Measurements from ENCODE around the gene SMAD1.

SMAD1 gene

GRCh38 chr4:145502809-145503208 lies 21.2 kb downstream of the SMAD1 start:
- H3K27ac ChIP-seq (ENCODE audit: low read depth, low read length): no peak overlapping the region

DNA sequence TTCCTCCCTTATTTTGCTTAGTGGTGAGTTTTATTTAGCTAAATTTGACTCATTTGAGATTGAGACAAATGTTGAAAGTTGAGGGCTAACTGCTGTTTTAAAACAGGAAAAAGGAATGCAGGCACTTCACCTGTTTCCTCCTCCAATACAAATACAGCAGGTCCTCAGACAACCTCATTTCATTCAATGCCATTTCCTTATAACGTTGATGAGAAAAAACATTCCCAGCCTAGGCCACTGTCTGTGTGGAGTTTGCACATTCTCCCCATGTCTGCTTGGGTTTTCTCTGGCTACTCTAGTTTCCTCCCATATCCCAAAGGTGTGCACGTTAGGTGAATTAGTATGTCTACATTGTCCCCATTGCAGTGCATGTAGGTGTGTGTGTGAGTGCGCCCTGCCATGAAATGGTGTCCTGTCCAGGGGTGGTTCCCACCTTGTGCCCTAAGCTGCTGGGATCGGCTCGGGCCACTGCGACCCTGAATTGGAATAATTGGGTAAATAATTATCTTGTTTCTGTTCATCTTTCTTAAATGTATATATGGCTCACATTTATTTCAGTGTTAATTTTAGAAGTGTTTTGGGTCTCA lies 21.9 kb downstream of the SMAD1 start:
- no peak overlapping the region for H3K27ac ChIP-seq (ENCODE audit: low read depth, low read length)
- H3K4me3 ChIP-seq (ENCODE audit: low read depth, low read length): no peak overlapping the region
- H3K4me1 ChIP-seq (ENCODE audit: control insufficient read depth, insufficient read depth, low read length): peaks cover 43% of the 10 kb centered on the region
- H3K9ac ChIP-seq (ENCODE audit: low read depth, low read length): no peak overlapping the region
- no peaks in the 10 kb centered on the region for H3K9me3 ChIP-seq (ENCODE audit: control insufficient read depth, insufficient read depth, low read length)
- H3K27me3 ChIP-seq (ENCODE audit: control insufficient read depth, insufficient read depth, low read length): no peaks in the 10 kb centered on the region
- H3K36me3 ChIP-seq (ENCODE audit: control insufficient read depth, insufficient read depth, low read length): no peaks in the 10 kb centered on the region

More at GRCh38 chr4:145502809-145503208, 21.2 kb downstream of the SMAD1 start:
- peaks cover 42% of the 10 kb centered on the region for H3K4me1 ChIP-seq (ENCODE audit: control insufficient read depth, insufficient read depth, low read length)
- no peaks in the 10 kb centered on the region for H3K9me3 ChIP-seq (ENCODE audit: control insufficient read depth, insufficient read depth, low read length)
- H3K36me3 ChIP-seq (ENCODE audit: control insufficient read depth, insufficient read depth, low read length): no peaks in the 10 kb centered on the region
- no peaks in the 10 kb centered on the region for H3K27me3 ChIP-seq (ENCODE audit: control insufficient read depth, insufficient read depth, low read length)
- H3K4me3 ChIP-seq (ENCODE audit: low read depth, low read length): no peak overlapping the region
- H3K9ac ChIP-seq (ENCODE audit: low read depth, low read length): no peak overlapping the region

DNA sequence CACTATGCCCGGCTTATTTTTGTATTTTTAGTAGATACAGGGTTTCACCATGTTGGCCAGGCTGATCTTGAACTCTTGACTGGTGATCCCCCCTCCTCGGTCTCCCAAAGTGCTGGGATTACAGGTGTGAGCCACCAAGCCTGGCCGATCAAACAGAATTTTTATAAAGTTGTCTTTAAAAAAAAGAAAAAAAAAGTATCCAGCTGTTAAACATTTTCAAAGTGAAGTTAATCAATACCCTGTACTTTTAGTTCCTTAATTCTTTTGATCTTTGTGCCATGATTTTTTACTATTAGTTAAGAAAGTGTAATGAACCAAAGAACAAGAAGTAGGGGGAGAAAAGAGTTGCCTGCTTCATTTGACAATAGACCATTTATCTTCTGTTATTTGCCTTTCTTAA lies 24.3 kb downstream of the SMAD1 start:
- Histone ChIP-seq H3K27ac (ENCODE audit: low read depth, low read length) (no peak overlapping the region), H3K27me3 (ENCODE audit: control insufficient read depth, insufficient read depth, low read length) (no peaks in the 10 kb centered on the region), H3K4me3 (ENCODE audit: low read depth, low read length) (no peak overlapping the region), H3K9me3 (ENCODE audit: control insufficient read depth, insufficient read depth, low read length) (no peaks in the 10 kb centered on the region), H3K9ac (ENCODE audit: low read depth, low read length) (no peak overlapping the region), H3K4me1 (ENCODE audit: control insufficient read depth, insufficient read depth, low read length) (peaks cover 43% of the 10 kb centered on the region), H3K36me3 (ENCODE audit: control insufficient read depth, insufficient read depth, low read length) (no peaks in the 10 kb centered on the region)

DNA sequence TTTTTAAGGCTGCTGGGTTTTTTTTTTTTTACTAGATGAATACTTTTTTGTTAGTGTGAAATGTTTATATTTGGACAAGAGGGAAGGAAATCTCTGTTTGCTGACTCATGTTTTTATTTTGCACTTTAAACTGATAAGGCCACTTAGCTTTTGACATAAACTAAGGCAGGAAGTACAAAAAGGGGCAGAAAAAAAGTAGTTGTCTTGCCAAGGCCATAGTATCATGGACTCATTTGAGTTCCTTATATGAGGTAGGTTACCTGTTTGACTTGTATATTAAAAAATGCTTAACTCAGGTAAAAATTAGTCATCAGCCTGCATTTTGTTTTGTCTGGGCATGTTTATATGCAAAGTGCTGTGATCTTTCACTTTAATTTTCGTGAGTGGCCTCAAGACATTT lies 26.0 kb downstream of the SMAD1 start:
- Histone ChIP-seq H3K9ac (ENCODE audit: low read depth, low read length) (no peak overlapping the region), H3K36me3 (ENCODE audit: control insufficient read depth, insufficient read depth, low read length) (no peaks in the 10 kb centered on the region), H3K4me1 (ENCODE audit: control insufficient read depth, insufficient read depth, low read length) (peaks cover 33% of the 10 kb centered on the region), H3K27ac (ENCODE audit: low read depth, low read length) (no peak overlapping the region), H3K4me3 (ENCODE audit: low read depth, low read length) (no peak overlapping the region), H3K27me3 (ENCODE audit: control insufficient read depth, insufficient read depth, low read length) (no peaks in the 10 kb centered on the region), H3K9me3 (ENCODE audit: control insufficient read depth, insufficient read depth, low read length) (peaks cover 9% of the 10 kb centered on the region)

DNA sequence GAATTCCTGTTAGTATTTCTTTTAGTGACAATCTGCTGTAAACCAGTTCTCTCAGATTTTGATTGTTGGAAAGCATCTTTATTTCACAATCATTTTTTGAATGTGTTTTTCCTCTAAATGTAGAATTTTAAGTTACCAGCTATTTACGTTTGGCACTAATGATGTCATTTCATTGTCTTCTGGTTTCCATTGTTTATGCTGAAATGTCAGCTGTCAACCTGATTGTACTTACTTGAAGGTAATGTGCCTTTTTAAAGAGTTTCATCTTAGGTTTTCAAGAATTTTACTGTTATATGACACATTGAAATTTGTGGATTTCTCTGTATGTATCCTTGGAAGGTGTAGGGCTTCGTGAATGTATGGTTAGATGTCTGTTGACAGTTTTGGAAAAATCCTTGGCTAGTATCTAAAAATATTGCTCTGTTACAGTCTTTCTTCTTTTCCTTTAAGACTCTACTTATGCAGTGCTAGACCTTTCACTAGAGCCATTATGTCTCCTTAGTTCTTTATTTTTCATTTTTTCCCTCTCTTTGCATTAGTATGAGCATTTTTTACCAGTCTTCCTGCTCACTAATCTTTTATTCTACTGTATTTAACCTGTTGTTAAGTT lies 30.4 kb downstream of the SMAD1 start:
- Histone ChIP-seq H3K27me3 (ENCODE audit: control insufficient read depth, insufficient read depth, low read length) (no peaks in the 10 kb centered on the region), H3K9ac (ENCODE audit: low read depth, low read length) (no peak overlapping the region), H3K4me1 (ENCODE audit: control insufficient read depth, insufficient read depth, low read length) (peaks cover 23% of the 10 kb centered on the region), H3K9me3 (ENCODE audit: control insufficient read depth, insufficient read depth, low read length) (peaks cover 9% of the 10 kb centered on the region), H3K36me3 (ENCODE audit: control insufficient read depth, insufficient read depth, low read length) (peaks cover 4% of the 10 kb centered on the region; the same call in 1 of the 2 replicates), H3K27ac (ENCODE audit: low read depth, low read length) (no peak overlapping the region), H3K4me3 (ENCODE audit: low read depth, low read length) (no peak overlapping the region)

DNA sequence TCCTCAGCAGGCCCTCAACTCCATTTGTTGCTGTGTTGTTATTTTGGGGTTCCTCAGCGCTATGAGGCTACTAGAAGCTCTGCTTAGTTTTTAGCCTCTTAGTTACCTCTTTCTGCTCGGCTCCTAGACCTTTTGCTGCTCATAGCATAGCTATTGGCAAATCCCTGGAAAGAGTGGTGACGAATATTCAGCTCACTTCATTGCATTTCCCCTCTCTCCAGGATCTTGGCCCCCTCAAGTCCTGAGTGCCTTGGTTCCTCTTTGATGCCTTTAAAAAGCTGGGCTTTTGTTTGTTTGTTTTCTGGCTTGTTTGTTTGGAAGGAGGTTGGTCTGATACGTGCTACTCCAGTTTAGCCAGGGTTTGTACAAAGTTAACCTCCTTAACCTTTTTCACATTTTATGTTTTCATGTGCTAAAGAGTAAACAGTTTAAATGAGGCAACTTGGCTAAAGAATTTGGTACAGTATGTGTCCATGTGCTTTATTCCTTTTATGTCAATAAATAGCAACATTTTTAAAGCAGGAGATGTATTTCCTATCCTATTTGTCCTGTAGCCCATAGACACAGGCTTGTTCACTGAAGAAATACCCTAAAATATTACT lies 31.5 kb downstream of the SMAD1 start:
- Histone ChIP-seq H3K9ac (ENCODE audit: low read depth, low read length) (no peak overlapping the region), H3K4me3 (ENCODE audit: low read depth, low read length) (no peak overlapping the region), H3K27ac (ENCODE audit: low read depth, low read length) (peak overlapping the region; percentile 6), H3K4me1 (ENCODE audit: control insufficient read depth, insufficient read depth, low read length) (peaks cover 18% of the 10 kb centered on the region), H3K36me3 (ENCODE audit: control insufficient read depth, insufficient read depth, low read length) (peaks cover 4% of the 10 kb centered on the region; the same call in 1 of the 2 replicates), H3K9me3 (ENCODE audit: control insufficient read depth, insufficient read depth, low read length) (peaks cover 9% of the 10 kb centered on the region), H3K27me3 (ENCODE audit: control insufficient read depth, insufficient read depth, low read length) (no peaks in the 10 kb centered on the region)

DNA sequence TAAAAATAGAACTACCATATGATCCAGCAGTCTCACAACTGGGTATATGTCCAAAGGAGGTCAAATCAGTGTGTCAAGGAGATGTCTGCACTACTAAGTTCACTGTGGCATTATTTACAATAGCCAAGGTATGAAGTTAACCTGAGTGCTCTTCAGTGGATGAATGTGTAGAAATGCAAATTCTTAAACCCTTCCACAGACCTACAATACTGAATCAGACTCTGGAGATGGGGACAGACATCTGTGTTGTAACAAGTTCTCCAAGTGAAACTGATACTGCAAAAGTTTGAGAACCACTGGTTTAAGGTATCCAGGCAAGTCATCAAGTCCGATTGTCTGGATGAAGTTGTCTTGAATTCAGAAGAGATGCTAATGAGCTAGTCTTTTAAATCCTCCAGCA lies 38.5 kb downstream of the SMAD1 start:
- H3K36me3 ChIP-seq (ENCODE audit: control insufficient read depth, insufficient read depth, low read length): no peaks in the 10 kb centered on the region
- H3K9me3 ChIP-seq (ENCODE audit: control insufficient read depth, insufficient read depth, low read length): no peaks in the 10 kb centered on the region
- no peak overlapping the region for H3K9ac ChIP-seq (ENCODE audit: low read depth, low read length)
- H3K27ac ChIP-seq (ENCODE audit: low read depth, low read length): no peak overlapping the region
- no peaks in the 10 kb centered on the region for H3K27me3 ChIP-seq (ENCODE audit: control insufficient read depth, insufficient read depth, low read length)
- H3K4me3 ChIP-seq (ENCODE audit: low read depth, low read length): no peak overlapping the region
- H3K4me1 ChIP-seq (ENCODE audit: control insufficient read depth, insufficient read depth, low read length): peaks cover 4% of the 10 kb centered on the region

DNA sequence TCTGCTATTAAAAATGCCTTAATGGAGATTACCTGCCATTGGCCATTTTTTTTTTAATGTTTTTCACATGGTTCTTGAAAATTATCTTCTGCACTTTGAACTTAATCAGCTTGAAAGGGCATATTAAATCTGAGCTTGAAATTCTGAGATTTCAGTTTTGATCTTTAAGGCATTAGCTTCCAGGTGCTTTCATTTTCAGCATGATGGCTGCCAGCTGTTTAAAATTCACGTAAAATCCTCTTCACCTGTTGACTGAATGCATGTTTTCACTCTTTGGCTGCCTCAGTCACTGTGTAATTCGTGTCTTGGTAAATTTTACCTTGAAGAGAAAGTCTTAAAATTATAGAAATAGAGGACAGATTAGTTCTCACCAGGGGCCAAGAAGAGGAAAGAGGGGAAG lies 39.6 kb downstream of the SMAD1 start:
- H3K27me3 ChIP-seq (ENCODE audit: control insufficient read depth, insufficient read depth, low read length): no peaks in the 10 kb centered on the region
- peaks cover 8% of the 10 kb centered on the region for H3K4me1 ChIP-seq (ENCODE audit: control insufficient read depth, insufficient read depth, low read length)
- no peak overlapping the region for H3K4me3 ChIP-seq (ENCODE audit: low read depth, low read length)
- no peaks in the 10 kb centered on the region for H3K9me3 ChIP-seq (ENCODE audit: control insufficient read depth, insufficient read depth, low read length)
- no peak overlapping the region for H3K27ac ChIP-seq (ENCODE audit: low read depth, low read length)
- H3K36me3 ChIP-seq (ENCODE audit: control insufficient read depth, insufficient read depth, low read length): no peaks in the 10 kb centered on the region
- H3K9ac ChIP-seq (ENCODE audit: low read depth, low read length): no peak overlapping the region

DNA sequence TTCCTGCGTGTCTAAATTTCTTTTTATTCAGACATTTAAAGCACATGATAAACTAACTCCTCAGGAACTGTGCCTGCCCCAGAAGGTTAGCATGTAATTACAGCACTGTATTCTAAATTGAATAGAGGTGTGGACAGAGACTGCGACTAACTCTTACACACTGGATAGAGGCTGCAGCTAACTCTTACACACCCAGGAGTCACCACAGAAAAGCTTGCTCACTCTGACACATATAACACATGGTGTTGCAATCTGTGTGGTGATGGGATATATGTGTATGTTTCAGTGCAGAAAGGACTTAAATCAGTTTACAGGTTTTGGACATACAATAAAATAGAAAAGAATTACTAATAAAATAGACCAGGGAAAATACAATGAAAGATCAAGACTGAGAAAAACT lies 41.5 kb downstream of the SMAD1 start:
- Histone ChIP-seq H3K27ac (ENCODE audit: low read depth, low read length) (no peak overlapping the region), H3K27me3 (ENCODE audit: control insufficient read depth, insufficient read depth, low read length) (no peaks in the 10 kb centered on the region), H3K4me3 (ENCODE audit: low read depth, low read length) (no peak overlapping the region), H3K9ac (ENCODE audit: low read depth, low read length) (no peak overlapping the region), H3K4me1 (ENCODE audit: control insufficient read depth, insufficient read depth, low read length) (peaks cover 8% of the 10 kb centered on the region), H3K36me3 (ENCODE audit: control insufficient read depth, insufficient read depth, low read length) (no peaks in the 10 kb centered on the region), H3K9me3 (ENCODE audit: control insufficient read depth, insufficient read depth, low read length) (no peaks in the 10 kb centered on the region)

- Histone ChIP-seq H3K27ac (ENCODE audit: low read depth, low read length) (no peak overlapping the region), H3K4me1 (ENCODE audit: control insufficient read depth, insufficient read depth, low read length) (peaks cover 8% of the 10 kb centered on the region), H3K9ac (ENCODE audit: low read depth, low read length) (no peak overlapping the region), H3K4me3 (ENCODE audit: low read depth, low read length) (no peak overlapping the region), H3K27me3 (ENCODE audit: control insufficient read depth, insufficient read depth, low read length) (no peaks in the 10 kb centered on the region), H3K36me3 (ENCODE audit: control insufficient read depth, insufficient read depth, low read length) (no peaks in the 10 kb centered on the region), H3K9me3 (ENCODE audit: control insufficient read depth, insufficient read depth, low read length) (no peaks in the 10 kb centered on the region)
Observed at GRCh38 chr4:145524552-145524951, 42.9 kb downstream of the SMAD1 start.

DNA sequence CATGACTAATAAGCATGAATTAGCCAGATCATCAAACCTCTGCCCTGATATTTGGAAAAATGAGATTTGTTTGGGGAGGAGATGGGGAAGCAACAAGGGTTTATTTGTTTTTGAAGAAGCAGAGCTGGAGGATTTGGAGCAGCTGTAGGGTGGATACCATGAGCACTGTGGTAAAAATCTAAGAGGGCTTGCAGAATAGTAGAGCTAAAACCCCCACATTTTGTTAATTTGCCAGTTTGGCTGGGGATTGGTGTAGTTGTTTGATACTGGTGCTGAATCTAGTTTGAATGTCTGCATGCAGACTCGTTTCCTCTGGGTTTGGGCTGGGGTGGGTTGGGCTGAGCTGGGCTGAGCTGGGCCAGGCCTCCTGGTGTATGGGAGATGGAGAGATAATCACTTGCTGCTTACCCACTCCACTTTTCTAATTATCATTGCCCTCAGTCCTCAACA lies 43.7 kb downstream of the SMAD1 start:
- no peaks in the 10 kb centered on the region for H3K36me3 ChIP-seq (ENCODE audit: control insufficient read depth, insufficient read depth, low read length)
- H3K4me1 ChIP-seq (ENCODE audit: control insufficient read depth, insufficient read depth, low read length): peaks cover 8% of the 10 kb centered on the region
- H3K9ac ChIP-seq (ENCODE audit: low read depth, low read length): no peak overlapping the region
- no peak overlapping the region for H3K27ac ChIP-seq (ENCODE audit: low read depth, low read length)
- no peak overlapping the region for H3K4me3 ChIP-seq (ENCODE audit: low read depth, low read length)
- H3K9me3 ChIP-seq (ENCODE audit: control insufficient read depth, insufficient read depth, low read length): no peaks in the 10 kb centered on the region
- H3K27me3 ChIP-seq (ENCODE audit: control insufficient read depth, insufficient read depth, low read length): no peaks in the 10 kb centered on the region

Measured in HUES48 (cell line).